ENCODE results near the gene GLT1D1. TPM values are rescaled to one million over a fixed set of nuclear protein-coding genes. Genes with fewer than 3 reads are reported as not detected.

GLT1D1 gene
- total and polyA plus RNA-seq, 2 experiments from 2014 or later: 1.4 to 4.4 TPM

GRCh38 chr12:128811806-128812205 is 41.5 kb upstream of the GLT1D1 start (continued):
- TF ChIP-seq NANOG (IDR thresholded peaks at IDR 0.05; ENCODE audit: borderline replicate concordance): no peak
- TF ChIP-seq, protein P1, sequence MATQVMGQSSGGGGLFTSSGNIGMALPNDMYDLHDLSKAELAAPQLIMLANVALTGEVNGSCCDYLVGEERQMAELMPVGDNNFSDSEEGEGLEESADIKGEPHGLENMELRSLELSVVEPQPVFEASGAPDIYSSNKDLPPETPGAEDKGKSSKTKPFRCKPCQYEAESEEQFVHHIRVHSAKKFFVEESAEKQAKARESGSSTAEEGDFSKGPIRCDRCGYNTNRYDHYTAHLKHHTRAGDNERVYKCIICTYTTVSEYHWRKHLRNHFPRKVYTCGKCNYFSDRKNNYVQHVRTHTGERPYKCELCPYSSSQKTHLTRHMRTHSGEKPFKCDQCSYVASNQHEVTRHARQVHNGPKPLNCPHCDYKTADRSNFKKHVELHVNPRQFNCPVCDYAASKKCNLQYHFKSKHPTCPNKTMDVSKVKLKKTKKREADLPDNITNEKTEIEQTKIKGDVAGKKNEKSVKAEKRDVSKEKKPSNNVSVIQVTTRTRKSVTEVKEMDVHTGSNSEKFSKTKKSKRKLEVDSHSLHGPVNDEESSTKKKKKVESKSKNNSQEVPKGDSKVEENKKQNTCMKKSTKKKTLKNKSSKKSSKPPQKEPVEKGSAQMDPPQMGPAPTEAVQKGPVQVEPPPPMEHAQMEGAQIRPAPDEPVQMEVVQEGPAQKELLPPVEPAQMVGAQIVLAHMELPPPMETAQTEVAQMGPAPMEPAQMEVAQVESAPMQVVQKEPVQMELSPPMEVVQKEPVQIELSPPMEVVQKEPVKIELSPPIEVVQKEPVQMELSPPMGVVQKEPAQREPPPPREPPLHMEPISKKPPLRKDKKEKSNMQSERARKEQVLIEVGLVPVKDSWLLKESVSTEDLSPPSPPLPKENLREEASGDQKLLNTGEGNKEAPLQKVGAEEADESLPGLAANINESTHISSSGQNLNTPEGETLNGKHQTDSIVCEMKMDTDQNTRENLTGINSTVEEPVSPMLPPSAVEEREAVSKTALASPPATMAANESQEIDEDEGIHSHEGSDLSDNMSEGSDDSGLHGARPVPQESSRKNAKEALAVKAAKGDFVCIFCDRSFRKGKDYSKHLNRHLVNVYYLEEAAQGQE (IDR thresholded peaks at IDR 0.05; ENCODE audit: unreplicated experiment): no peak
- no peak for TF ChIP-seq CREB1 (CRISPR knock-in tag; IDR thresholded peaks at IDR 0.05; ENCODE audit: low read depth)

- H3K4me1 ChIP-seq (ENCODE audit: insufficient read depth): peaks cover 5% of the 10 kb centered on the region; the same call in 1 of the 2 replicates
- Mint-ChIP-seq H3K4me1 (peaks cover 17% of the 10 kb centered on the region), H3K27ac (no peak overlapping the region), H3K36me3 (ENCODE audit: low read depth) (peaks cover 40% of the 10 kb centered on the region), H3K9me3 (peaks cover 89% of the 10 kb centered on the region), H3K27me3 (ENCODE audit: insufficient read depth, low read depth, poor library complexity) (peaks cover 1% of the 10 kb centered on the region), H3K4me3 (no peak overlapping the region)
- H3K36me3 ChIP-seq (ENCODE audit: insufficient read depth): peaks cover 3% of the 10 kb centered on the region; the same call in 1 of the 2 replicates
- no peak for DNase-seq (ENCODE audit: low spot score)
- no peaks in the 10 kb centered on the region for H3F3A ChIP-seq (replicated peaks; ENCODE audit: low read depth)
- peaks cover 24% of the 10 kb centered on the region for H4K20me1 ChIP-seq (replicated peaks; ENCODE audit: insufficient read depth)
- H3K79me2 ChIP-seq (replicated peaks; ENCODE audit: insufficient read depth): peaks cover 86% of the 10 kb centered on the region
- H2AFZ ChIP-seq: no peak overlapping the region
- no peaks in the 10 kb centered on the region for H3K9me2 ChIP-seq (ENCODE audit: insufficient read depth)
- H3K27me3 ChIP-seq (ENCODE audit: insufficient read depth): no peaks in the 10 kb centered on the region
- no peak overlapping the region for H3K27ac ChIP-seq (ENCODE audit: low read depth)
- no peak overlapping the region for H3K4me2 ChIP-seq
- ATAC-seq: no peak
- no peak overlapping the region for H3K4me3 ChIP-seq
- TF ChIP-seq, protein P2, sequence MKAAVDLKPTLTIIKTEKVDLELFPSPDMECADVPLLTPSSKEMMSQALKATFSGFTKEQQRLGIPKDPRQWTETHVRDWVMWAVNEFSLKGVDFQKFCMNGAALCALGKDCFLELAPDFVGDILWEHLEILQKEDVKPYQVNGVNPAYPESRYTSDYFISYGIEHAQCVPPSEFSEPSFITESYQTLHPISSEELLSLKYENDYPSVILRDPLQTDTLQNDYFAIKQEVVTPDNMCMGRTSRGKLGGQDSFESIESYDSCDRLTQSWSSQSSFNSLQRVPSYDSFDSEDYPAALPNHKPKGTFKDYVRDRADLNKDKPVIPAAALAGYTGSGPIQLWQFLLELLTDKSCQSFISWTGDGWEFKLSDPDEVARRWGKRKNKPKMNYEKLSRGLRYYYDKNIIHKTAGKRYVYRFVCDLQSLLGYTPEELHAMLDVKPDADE (IDR thresholded peaks at IDR 0.05): no peak
- TF ChIP-seq EZH2 (IDR thresholded peaks at IDR 0.05; ENCODE audit: low read depth, unreplicated experiment) (no peak), CTCF (conservative IDR thresholded peaks at IDR 0.05; ENCODE audit: low read depth in 2 of 2) (no peak), ZNF114 (CRISPR knock-in tag; IDR thresholded peaks at IDR 0.05) (no peak), POLR2AphosphoS5 (IDR thresholded peaks at IDR 0.05; ENCODE audit: low read depth) (no peak), EZH2phosphoT487 (IDR thresholded peaks at IDR 0.05; ENCODE audit: unreplicated experiment) (no peak), ZNF331 (CRISPR knock-in tag; IDR thresholded peaks at IDR 0.05; ENCODE audit: low read depth) (no peak), CREB1 (CRISPR knock-in tag; IDR thresholded peaks at IDR 0.05; ENCODE audit: low read depth) (no peak), STAT1 (IDR thresholded peaks at IDR 0.05; ENCODE audit: unreplicated experiment) (no peak), NANOG (IDR thresholded peaks at IDR 0.05; ENCODE audit: borderline replicate concordance) (no peak), JUNB (IDR thresholded peaks at IDR 0.05; ENCODE audit: unreplicated experiment) (no peak)
- TF ChIP-seq, protein P1 (IDR thresholded peaks at IDR 0.05; ENCODE audit: unreplicated experiment): no peak
These were observed 39.9 kb upstream of the GLT1D1 start for GRCh38 chr12:128813392-128813791.
